CD4-positive, alpha-beta T cell treated with Interleukin-1 beta for 1 hour (primary cell): Measurements from ENCODE around the gene CCL19.
"Not testable (repeated sequence)": the region's sequence is repeated elsewhere in the genome, so short reads cannot be mapped to it uniquely, and the experiment has no call there.

Experiments used
- DNase-seq, 2 donors: peaks; one replicate each; pipeline ENCODE4 v3.0.0-alpha.2; 2020 to 2022

The CCL19 gene

DNA sequence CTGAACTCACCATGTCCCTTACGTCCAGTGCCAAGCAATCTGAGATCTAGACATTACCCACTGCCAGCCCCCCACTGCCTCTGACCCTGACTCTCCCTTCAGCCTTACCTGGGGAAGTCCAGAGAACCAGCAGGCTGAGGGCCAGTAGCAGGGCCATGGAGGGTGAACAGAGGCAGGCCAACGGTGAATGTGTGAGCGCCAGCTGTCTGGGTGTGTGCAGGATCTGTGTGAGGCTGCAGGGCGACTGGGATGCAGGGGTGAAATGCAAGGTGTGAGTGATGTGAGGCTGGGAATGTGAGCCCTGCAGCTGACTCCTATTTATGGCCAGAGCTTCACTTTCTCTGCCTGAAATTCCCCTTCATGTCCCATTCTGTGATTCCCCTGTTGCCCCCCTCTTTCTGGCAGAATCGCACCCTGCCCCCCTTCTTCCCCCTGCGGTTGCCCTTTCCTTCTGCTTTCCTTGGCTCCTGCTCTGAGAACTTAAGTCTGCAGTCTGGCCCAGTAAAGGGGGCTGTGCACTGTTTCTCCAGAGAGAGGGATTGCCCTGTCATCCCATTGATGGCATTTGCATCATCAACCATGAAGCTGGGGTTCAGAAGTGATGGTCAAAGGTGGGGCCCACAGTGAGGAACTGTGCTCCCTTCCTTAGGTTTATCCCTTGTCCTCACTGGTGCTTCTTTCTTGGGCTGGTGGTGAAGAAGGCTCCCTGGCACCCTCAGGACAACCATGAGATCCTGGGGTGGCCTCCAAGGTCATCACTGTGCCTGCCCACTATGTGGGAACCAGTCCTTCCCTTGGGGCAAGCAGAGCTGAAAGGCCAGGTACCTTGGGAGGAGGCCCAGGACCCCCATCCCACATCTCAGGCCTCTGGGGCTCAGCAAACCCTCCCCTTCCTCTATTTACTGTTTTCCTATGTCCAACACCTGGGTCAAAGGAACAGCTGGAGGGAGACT is at the start of gene CCL19:
CCL19 (minus strand) TSS at position 294 of the 953 bp plus-strand sequence; CDS start at position 157, 137 bp downstream.
- no peak for DNase-seq

DNA sequence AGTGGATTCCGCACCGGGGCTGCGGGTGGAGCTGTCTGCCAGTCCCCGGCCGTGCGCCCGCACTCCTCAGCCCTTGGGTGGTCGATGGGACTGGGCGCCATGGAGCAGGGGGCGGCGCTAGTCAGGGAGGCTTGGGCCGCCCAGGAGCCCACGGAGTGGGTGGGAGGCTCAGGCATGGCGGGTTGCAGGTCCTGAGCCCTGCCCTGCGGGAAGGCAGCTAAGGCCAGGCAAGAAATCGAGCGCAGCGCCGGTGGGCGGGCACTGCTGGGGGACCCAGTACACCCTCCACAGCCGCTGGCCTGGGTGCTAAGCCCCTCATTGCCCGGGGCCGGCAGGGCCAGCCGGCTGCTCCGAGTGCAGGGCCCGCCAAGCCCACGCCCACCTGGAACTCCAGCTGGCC is 49.1 kb upstream of the CCL19 start:
- DNase-seq, result not testable (repeated sequence)

DNA sequence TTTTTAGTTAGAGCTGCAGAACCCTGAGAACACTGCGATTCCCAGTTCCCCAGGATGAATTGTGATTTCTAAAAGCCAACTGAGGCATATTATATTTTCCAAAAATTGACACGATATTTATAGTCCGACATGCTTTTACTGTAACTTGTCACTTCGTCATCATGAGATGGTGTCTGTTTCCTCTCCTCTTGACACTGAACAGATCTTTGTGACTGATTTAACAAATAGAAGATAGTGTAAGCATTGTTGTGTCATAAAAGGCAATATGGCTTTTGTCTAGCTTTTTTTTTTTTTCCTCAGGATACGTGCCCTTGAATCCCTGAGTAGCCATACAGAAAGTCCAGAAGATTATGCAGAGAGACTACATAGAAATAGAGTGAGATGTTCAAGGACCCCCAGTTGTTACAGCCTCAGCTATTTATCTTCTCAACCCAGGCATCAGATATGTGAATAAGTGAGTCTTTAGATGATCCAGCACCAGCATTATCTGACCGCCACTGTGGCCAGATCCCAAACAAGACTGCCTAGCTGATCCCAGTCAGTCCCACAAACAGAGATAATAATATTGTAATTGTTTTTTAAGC is 46.7 kb upstream of the CCL19 start:
- DNase-seq, result no peak

DNA sequence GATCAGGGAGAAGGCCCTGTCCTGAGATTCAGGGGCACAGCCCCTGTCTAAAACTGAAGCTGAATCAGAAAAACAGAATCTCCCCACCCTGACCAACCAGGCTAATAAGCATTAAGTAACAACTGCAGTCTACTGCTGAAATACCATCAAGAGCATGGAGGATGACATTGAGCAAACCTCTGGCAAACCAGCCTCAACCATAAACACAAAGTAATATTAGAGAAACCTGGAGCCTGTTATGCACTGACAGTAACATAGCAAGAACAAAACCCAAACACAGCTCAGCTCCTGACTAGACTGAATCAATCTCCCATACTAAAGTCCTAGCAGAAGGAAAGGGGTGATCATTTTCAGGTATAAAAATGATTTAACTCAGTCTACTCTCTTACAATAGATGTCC is 43.6 kb upstream of the CCL19 start:
- no peak for DNase-seq

DNA sequence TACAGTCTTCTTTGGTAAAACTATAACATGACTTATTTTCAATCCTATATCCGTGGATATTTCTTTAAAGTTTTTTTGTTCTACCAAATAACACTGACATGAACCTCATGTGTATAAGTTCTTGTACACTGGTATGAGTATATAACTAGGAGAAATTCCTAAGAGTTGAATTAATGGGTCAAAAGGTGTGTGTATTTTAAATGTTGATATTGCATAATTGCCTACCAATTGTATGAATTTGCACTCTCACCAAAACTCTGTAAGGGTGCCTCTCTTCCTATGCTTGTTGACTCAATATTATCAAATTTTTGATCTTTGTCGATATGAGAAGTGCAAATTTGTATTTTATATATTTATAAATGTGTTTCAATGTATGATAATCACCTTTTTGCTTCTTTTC is 41.8 kb upstream of the CCL19 start:
- DNase-seq, result no peak

DNA sequence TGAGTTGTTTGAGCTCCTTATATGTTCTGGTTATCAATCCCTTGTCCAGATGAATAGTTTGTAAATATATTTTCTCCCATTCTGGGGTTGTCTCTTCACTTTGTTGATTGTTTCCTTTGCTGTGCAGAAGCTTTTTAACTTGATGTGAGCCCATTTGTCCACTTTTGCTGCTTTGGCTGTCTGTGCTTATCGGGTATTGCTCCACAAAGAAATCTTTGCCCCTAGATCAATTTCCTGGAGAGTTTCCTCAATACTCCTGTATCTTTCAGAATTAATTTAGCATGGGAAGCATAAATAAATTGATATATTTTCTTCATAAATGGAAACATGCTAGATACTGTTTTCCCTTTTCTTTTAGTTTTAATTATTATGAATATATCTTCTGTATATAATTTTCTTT is 41.4 kb upstream of the CCL19 start:
- no peak for DNase-seq

DNA sequence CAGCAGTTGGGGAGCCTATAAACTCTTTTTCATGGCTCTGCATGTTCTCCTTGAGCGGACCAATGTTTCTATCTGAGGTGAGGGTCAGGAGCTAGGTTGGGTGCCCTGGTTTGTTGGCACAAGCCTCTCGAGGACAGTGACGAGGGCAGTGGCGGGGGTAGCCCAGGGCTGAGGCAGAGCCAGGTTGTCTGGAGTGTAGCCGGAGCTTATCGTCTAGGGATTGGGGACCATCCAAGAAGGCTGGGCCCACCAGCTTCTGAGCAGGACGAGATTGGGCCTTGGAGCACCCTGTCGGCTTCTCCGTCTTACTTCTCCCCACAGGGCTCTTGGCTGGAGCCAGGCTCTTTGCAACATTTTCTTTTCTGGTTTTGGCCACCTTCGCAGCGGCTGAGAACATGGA is 32.1 kb upstream of the CCL19 start:
- no peak for DNase-seq

DNA sequence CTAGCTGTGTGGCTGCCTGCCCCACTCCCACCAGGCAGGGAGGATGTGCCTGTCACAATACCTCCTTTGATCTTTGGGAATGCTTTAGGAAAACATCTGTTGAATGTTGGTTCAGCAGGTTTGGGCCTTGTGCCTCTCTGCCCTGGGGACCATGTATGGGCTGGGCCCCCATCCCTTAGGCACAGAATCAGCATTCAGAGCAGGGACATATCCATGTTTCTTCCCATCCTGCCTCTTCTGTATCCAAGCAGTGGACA is 28.6 kb upstream of the CCL19 start:
- not testable (repeated sequence) for DNase-seq

DNA sequence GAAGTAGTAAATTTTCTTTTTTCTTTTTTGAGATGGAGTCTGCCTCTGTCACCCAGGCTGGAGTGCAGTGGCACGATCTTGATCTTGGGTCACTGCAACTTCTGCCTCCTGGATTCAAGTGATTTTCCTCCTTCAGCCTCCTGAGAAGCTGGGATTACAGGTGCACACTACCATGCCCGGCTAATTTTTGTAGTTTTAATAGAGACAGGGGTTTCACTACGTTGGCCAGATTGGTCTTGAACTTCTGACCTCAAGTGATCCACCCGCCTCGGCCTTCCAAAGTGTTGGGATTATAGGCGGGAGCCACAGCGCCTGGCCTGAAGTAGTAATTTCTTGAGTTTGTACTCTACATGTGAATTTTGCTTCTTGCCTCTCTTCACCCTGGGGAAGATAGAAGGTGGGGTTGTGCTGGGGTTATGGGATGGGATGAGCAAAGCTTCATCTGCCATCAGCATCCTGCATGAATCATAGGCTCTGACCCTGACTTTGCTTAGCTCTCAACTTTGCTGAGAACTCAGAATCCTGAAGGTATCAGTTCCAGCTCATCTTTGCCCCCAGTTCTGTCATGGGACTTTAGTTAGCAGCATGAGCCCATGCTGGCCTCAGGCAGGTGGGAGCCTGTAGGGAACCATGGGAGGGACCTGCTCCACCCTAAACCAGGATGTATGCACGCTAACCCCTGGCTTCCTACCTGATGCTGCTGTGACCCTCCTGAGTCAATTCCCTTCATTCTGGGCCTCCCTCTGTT is 28.1 kb upstream of the CCL19 start:
- no peak for DNase-seq

DNA sequence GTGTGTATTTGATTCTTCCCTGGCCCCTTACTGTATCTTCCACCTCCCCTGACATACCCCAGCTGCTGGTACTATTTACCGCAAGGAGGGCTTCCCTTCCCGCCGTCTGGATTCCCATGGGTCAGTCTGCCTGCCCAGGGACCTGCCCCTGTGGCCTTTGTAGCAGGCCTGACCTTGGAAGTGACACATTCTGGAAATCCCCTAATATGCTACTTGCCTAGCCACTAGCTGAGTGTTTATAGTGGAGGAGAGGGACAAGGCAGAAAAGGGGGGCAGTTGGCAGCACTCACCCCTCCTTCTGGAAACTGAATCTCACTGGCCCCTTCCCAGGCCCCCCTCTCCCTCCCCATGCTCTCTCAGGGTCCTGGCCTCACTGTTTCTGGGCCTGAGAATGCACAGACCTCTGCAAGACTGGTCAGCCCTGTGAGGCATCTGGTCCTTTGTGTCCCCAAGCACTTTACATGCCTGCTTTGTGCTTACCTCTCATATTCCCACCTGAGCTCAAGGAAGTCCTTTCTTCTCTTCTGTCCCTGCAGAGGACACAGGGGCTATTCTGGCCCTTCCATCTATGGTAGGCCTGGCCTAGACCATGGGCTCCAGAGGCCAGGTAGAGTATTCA is 27.0 kb upstream of the CCL19 start:
- no peak for DNase-seq

DNA sequence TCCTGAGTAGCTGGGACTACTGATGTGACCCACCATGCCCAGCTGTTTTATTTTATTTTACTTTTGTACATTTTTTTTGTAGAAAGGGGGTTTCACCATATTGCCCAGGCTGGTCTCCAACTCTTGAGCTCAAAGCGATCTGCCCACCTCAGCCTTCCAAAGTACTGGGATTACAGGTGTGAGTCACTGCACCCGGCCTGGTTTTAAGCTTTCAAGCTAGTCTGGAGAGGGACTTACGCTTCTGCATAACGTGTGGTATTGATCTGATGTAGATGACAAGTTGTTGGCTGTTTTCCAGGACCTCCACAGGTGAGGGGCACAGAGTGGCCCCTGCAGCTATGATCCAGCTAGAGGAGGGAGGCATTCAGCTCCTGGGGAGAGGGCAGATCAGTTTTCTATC is 25.6 kb upstream of the CCL19 start:
- DNase-seq, result no peak

DNA sequence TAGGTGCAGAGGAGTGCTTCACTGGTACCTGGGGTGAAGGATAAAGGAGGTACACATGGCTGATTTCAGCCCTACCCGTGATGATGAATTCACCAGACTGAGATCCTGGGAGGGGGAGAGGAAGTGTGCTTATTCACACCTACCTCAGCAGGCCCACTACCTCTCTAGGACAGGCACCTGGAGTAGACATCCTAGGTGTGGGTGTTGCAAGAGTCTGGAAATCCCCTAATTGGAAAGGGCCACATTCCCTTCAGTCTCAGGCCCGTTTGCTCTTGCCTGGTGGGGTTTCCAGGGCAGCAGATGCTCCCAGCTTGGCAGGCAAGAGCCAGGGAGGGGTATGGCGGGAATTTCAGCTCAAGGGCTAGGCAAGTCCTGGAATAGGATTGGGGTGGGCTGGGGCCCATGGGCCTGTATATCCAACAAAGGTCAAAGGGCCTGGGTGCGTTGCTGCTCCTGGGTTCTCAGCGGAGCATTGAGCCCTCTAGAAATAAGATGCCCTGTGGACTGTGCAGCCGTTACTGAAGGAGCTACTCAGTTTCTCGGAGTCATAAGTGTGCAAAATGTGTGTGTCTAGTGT is 24.7 kb upstream of the CCL19 start:
- DNase-seq, result no peak

DNA sequence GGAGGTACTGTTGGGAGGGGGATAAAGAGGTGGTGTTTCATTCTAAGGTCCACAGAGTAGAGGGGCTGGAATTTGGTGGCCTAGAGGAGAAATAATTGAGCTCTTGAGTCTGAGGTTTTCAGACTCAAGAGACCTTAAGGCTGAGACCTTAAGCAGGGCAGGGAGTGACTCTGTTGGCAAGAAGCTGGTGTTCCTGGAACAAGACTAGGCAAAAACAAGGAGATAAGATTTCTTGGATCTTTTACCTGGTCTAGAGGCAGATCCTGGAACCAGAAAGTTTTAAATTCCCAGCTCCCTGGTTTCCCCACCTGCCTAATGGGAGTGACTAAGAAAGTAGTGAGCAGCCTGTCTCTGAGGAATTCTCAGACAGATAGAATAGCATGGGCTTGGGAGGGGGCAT is 22.9 kb upstream of the CCL19 start:
- no peak for DNase-seq

DNA sequence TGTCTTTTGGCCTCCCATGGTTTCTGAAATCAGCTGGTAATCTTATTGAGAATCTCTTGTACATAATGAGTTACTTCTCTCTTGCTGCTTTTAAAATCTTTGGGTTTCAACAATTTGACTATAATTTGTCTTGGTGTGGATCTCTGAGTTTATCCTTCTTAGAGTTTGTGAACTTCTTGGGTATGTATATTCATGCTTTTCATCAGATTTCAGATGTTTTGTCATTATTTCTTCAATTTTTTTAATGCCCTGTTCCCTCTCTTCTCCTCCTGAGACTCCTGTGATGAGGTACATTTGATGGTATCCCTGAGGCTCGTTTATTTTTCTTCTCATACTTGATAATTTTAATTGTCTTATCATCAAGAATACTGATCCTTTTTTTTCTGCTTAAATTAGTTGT is 21.1 kb upstream of the CCL19 start:
- DNase-seq, result no peak

DNA sequence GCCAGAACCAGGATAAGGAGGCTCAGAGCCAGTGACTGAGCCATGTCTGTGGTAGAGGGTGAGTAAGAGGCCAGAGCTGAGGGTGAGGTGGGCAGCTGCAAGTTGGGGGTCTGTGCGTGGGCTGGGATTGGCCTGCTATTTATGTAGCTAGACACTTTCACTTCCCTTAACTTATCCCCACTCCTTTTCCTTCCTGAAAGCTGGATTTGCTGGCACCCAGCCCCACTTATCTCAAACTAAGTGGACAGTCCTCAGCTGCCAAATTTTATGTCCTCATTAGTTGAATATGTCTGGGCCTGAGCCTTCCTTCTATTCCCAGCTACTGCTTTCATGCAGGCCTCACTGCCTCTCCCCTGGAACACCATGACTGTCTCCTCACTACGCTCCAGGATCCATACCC is 18.9 kb upstream of the CCL19 start, which contains the start of gene CCL21:
CCL21 (minus strand) TSS at position 114 of the 400 bp plus-strand sequence; CDS start at position 44, 70 bp downstream.
- DNase-seq, result no peak

DNA sequence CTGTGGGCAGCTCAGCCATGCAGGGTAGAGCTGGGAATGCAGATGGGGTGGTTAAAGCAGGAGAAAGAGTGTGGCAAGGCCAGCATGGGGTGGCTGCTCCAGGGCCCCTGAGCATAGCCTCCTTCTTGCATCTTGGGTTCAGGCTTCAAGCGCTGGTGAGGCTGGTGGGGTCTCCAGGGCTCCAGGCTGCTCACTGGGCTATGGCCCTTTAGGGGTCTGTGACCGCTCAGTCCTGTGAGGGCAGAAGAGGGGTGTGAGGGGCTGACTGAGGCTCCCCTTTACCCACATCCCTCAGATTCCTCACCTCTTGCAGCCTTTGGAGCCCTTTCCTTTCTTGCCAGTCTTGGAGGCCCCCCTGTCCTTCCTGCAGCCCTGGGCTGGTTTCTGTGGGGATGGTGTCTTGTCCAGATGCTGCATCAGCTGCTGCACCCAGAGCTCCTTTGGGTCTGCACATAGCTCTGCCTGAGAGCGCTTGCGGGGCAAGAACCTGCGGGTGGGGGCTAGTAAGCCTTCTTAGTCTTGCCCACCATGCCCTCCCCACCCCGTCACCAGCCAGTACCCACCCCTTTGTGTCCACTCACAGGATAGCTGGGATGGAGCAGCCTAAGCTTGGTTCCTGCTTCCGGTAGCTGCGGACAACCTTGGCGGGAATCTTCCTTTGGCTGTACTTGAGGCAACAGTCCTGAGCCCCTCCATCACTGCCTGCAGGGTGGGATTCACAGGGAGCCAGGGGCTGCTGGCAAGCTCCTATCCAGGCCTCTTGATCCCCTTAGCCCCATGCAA is 18.3 kb upstream of the CCL19 start:
- no peak for DNase-seq

DNA sequence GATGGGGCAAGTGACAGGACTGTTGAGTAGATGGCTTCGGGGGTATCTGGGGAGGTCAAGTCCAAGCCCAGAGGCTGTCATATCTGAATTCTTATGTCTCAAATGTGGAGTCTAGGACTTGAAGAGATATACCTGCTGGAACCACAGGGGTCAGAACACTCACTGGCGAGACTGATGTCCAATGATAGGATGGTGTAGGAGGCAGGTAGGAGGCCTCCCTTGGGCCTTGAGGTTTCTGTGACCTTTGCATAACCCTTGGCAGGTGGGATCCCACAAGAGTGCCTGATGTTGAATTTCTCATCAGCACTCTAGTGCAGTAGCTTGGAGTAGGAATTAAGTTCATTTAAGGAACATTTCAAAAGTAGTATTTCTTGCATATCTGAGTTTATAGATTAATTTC is 16.1 kb upstream of the CCL19 start:
- DNase-seq, result no peak

DNA sequence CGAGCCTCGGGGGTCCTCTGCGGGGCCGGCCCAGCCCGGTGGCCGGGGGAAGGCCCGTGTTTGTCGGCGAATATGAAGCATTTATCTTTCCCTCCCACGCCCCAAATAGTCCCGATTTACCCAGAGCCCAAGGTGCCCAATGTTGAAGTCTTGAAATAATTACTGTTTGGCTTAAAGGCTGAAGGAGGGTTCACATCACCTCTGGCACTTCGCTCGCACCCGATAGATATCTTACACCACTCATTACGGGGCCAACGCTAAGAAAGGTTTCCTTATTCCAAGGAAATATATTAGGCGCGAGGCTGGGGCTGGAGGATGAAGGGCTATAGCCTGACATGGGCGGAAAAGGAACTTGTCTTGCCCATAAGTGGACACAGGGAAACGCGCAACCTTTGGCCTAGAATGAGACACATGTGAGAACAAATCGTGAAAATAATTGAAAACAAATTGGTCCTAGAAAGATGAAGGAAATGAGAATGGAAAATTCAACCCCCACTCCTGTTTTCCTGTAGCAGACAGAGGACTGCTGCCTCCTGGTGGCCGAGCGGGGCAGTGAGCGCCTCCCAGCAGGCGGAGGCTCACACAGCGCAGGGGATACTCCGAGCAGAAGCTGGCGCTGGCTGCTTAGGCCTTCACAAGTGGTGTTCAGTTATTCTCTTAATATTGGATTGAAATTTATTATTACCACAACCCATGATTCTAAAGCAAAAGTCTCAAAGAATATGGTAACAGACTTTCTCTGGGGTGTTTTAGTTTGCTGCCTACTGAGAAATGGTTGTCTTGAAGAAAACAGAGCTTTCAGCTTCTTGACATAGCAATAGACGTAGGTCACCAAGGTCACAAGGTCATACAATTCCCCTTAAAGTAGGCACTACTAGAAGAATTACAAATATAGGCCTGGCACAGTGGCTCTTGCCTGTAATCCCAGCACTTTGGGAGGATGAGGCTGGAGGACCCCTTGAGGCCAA is 11.0 kb upstream of the CCL19 start:
- peak; percentile 75 to 81 for DNase-seq

DNA sequence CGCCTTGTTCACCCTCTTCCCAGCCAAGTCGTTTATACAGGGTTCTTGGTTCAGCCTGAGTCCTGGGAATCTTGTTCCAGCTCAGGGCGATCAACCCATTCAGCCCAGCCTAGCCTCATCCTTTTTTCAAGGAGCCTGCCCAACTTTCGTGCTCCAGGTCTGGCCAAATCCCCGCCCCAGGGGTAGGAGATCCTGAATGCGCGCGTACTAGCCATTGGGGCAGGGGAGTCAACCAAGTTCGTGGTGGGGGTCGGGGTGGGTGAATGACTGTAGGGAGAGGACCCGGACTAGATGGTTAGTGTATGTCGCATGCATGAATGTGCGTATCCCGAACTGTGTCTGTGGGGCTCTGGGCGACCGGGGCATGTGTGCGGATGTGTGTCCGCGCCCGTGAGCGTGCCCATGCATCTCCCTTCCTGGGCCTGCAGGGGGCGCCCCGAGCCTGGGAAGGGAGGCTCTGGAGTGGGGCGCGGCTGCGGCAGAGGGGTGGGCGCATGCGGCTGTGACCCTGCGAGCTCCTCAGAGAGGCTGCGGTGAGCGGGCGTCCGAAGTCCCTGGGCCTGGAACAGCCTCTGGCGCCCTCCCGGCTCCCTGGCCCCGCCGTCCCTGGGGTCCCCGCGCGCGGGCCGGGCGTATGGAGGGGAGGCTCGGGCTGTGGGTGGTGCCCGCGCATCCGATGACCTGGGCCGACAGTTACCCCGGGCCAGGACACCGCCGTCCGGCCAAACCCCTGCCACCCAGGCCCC is 10.1 kb upstream of the CCL19 start:
- peak; percentile 75 to 80 for DNase-seq

DNA sequence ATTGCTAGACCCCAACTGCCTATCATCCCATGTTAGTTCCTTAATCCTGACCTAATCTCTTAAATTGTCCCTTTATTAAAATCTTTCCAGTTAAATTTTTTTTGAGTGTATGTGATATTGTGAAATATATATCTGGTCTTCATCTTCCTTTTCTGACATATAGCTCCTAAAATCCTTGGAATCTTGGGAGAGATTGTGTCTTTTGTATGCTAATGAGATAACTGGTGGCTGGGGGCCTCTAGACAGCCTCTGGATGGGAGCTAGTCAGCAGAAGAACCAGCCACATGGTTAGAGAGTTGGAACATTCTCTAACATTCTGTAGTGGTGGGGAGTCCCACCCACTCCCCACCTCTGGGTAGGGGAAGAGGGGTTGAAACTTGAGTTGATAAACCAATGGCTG is 3.7 kb upstream of the CCL19 start:
- no peak for DNase-seq
